ENCODE results near the gene PFKFB2.

PFKFB2 gene

GRCh38 chr1:207024202-207025145 is 28.6 kb upstream of the PFKFB2 start:
- H3K27me3 ChIP-seq (ENCODE audit: insufficient read depth, low read length, poor library complexity), result no peaks in the 10 kb centered on the region
- H3K36me3 ChIP-seq (ENCODE audit: control insufficient read depth, insufficient read depth, low read length), result no peaks in the 10 kb centered on the region
- H3K23ac ChIP-seq (ENCODE audit: low read length), result peak overlapping the region; percentile 11
- H3K4me2 ChIP-seq (ENCODE audit: low read length), result no peak overlapping the region
- H4K8ac ChIP-seq (ENCODE audit: low read depth, low read length), result peak overlapping the region; percentile 43
- H3K27ac ChIP-seq (ENCODE audit: low read depth, low read length), result no peak overlapping the region
- no peak overlapping the region for H2BK5ac ChIP-seq (ENCODE audit: low read length)
- H3K79me1 ChIP-seq (ENCODE audit: low read length), result no peaks in the 10 kb centered on the region
- H4K5ac ChIP-seq (ENCODE audit: low read length), result no peak overlapping the region
- no peak overlapping the region for H3K9ac ChIP-seq (ENCODE audit: low read length)
- H3K79me2 ChIP-seq (ENCODE audit: control insufficient read depth, insufficient read depth, low read length), result no peaks in the 10 kb centered on the region
- peak overlapping the region; percentile 76 for H2AK5ac ChIP-seq (ENCODE audit: low read length)
- peak overlapping the region; percentile 28 for H2BK15ac ChIP-seq (replicated peaks; ENCODE audit: low read depth)
- DNase-seq, result no peak
- H3K18ac ChIP-seq (ENCODE audit: low read length), result peak overlapping the region; percentile 76
- no peak overlapping the region for H3K4me3 ChIP-seq (ENCODE audit: low read length)
- no CpG with 5 or more reads among the region's 18 CpGs for WGBS (ENCODE audit: extremely low coverage, insufficient coverage, low lambda C conversion rate)
- H3K4me1 ChIP-seq (ENCODE audit: control insufficient read depth, low read depth, low read length), result peaks cover 14% of the 10 kb centered on the region
- H3K4ac ChIP-seq (ENCODE audit: low read depth, low read length), result peak overlapping the region; percentile 47
- peak overlapping the region; percentile 35 for H3K56ac ChIP-seq (ENCODE audit: low read length)
- no peak overlapping the region for H2BK120ac ChIP-seq (ENCODE audit: low read depth, low read length)

- H3K79me1 ChIP-seq (ENCODE audit: low read length), result no peaks in the 10 kb centered on the region
- H3K4me2 ChIP-seq (ENCODE audit: low read length), result peak overlapping the region; percentile 15
- H3K4me3 ChIP-seq (ENCODE audit: low read length), result no peak overlapping the region
- H3K9ac ChIP-seq (ENCODE audit: low read length), result peak overlapping the region; percentile 33
- H3K4me1 ChIP-seq (ENCODE audit: control insufficient read depth, low read depth, low read length), result peaks cover 18% of the 10 kb centered on the region
- no peak overlapping the region for H3K23ac ChIP-seq (ENCODE audit: low read length)
- no peak overlapping the region for H4K8ac ChIP-seq (ENCODE audit: low read depth, low read length)
- no peak overlapping the region for H3K18ac ChIP-seq (ENCODE audit: low read length)
- no peak overlapping the region for H4K5ac ChIP-seq (ENCODE audit: low read length)
- DNase-seq, result peak; percentile 89
- no peak overlapping the region for H2AK5ac ChIP-seq (ENCODE audit: low read length)
- H3K79me2 ChIP-seq (ENCODE audit: control insufficient read depth, insufficient read depth, low read length), result no peaks in the 10 kb centered on the region
- H2BK120ac ChIP-seq (ENCODE audit: low read depth, low read length), result no peak overlapping the region
- peak overlapping the region; percentile 59 for H3K56ac ChIP-seq (ENCODE audit: low read length)
- no peaks in the 10 kb centered on the region for H3K27me3 ChIP-seq (ENCODE audit: insufficient read depth, low read length, poor library complexity)
- H2BK5ac ChIP-seq (ENCODE audit: low read length), result no peak overlapping the region
- no peak overlapping the region for H3K27ac ChIP-seq (ENCODE audit: low read depth, low read length)
- no CpG with 5 or more reads among the region's 5 CpGs for WGBS (ENCODE audit: extremely low coverage, insufficient coverage, low lambda C conversion rate)
- H3K4ac ChIP-seq (ENCODE audit: low read depth, low read length), result no peak overlapping the region
- no peak overlapping the region for H2BK15ac ChIP-seq (replicated peaks; ENCODE audit: low read depth)
- no peaks in the 10 kb centered on the region for H3K36me3 ChIP-seq (ENCODE audit: control insufficient read depth, insufficient read depth, low read length)
These were observed 27.8 kb upstream of the PFKFB2 start for GRCh38 chr1:207025146-207025880.

GRCh38 chr1:207026104-207026534 is 27.0 kb upstream of the PFKFB2 start:
- Histone ChIP-seq H2BK15ac (replicated peaks; ENCODE audit: low read depth) (no peak overlapping the region), H3K9ac (ENCODE audit: low read length) (no peak overlapping the region), H2AK5ac (ENCODE audit: low read length) (no peak overlapping the region), H3K4me2 (ENCODE audit: low read length) (no peak overlapping the region), H3K27me3 (ENCODE audit: insufficient read depth, low read length, poor library complexity) (no peaks in the 10 kb centered on the region), H3K23ac (ENCODE audit: low read length) (no peak overlapping the region), H3K18ac (ENCODE audit: low read length) (no peak overlapping the region), H3K79me2 (ENCODE audit: control insufficient read depth, insufficient read depth, low read length) (no peaks in the 10 kb centered on the region), H3K36me3 (ENCODE audit: control insufficient read depth, insufficient read depth, low read length) (no peaks in the 10 kb centered on the region), H3K4ac (ENCODE audit: low read depth, low read length) (no peak overlapping the region), H3K27ac (ENCODE audit: low read depth, low read length) (no peak overlapping the region), H2BK120ac (ENCODE audit: low read depth, low read length) (no peak overlapping the region), H2BK5ac (ENCODE audit: low read length) (no peak overlapping the region), H3K56ac (ENCODE audit: low read length) (no peak overlapping the region), H3K79me1 (ENCODE audit: low read length) (no peaks in the 10 kb centered on the region), H3K4me1 (ENCODE audit: control insufficient read depth, low read depth, low read length) (peaks cover 24% of the 10 kb centered on the region), H3K4me3 (ENCODE audit: low read length) (no peak overlapping the region), H4K5ac (ENCODE audit: low read length) (no peak overlapping the region), H4K8ac (ENCODE audit: low read depth, low read length) (no peak overlapping the region)
- no peak for DNase-seq
- WGBS (ENCODE audit: extremely low coverage, insufficient coverage, low lambda C conversion rate), result no CpG with 5 or more reads among the region's 4 CpGs

- Histone ChIP-seq H3K18ac (ENCODE audit: low read length) (no peak overlapping the region), H3K9ac (ENCODE audit: low read length) (no peak overlapping the region), H3K4me3 (ENCODE audit: low read length) (no peak overlapping the region), H2BK120ac (ENCODE audit: low read depth, low read length) (no peak overlapping the region), H4K8ac (ENCODE audit: low read depth, low read length) (no peak overlapping the region), H3K79me2 (ENCODE audit: control insufficient read depth, insufficient read depth, low read length) (no peaks in the 10 kb centered on the region), H4K5ac (ENCODE audit: low read length) (no peak overlapping the region), H3K27me3 (ENCODE audit: insufficient read depth, low read length, poor library complexity) (no peaks in the 10 kb centered on the region), H3K4me2 (ENCODE audit: low read length) (no peak overlapping the region), H2BK15ac (replicated peaks; ENCODE audit: low read depth) (no peak overlapping the region), H3K36me3 (ENCODE audit: control insufficient read depth, insufficient read depth, low read length) (no peaks in the 10 kb centered on the region), H2AK5ac (ENCODE audit: low read length) (no peak overlapping the region), H3K79me1 (ENCODE audit: low read length) (no peaks in the 10 kb centered on the region), H3K56ac (ENCODE audit: low read length) (no peak overlapping the region), H3K4me1 (ENCODE audit: control insufficient read depth, low read depth, low read length) (peaks cover 25% of the 10 kb centered on the region), H2BK5ac (ENCODE audit: low read length) (no peak overlapping the region), H3K23ac (ENCODE audit: low read length) (peak overlapping the region; percentile 9), H3K4ac (ENCODE audit: low read depth, low read length) (no peak overlapping the region), H3K27ac (ENCODE audit: low read depth, low read length) (no peak overlapping the region)
- no CpG with 5 or more reads among the region's 18 CpGs for WGBS (ENCODE audit: extremely low coverage, insufficient coverage, low lambda C conversion rate)
- DNase-seq, result no peak
These were observed 25.8 kb upstream of the PFKFB2 start for GRCh38 chr1:207027206-207027777.

- Histone ChIP-seq H3K9ac (ENCODE audit: low read length) (no peak overlapping the region), H2BK15ac (replicated peaks; ENCODE audit: low read depth) (no peak overlapping the region), H4K8ac (ENCODE audit: low read depth, low read length) (no peak overlapping the region), H3K27me3 (ENCODE audit: insufficient read depth, low read length, poor library complexity) (no peaks in the 10 kb centered on the region), H3K23ac (ENCODE audit: low read length) (no peak overlapping the region), H3K4me1 (ENCODE audit: control insufficient read depth, low read depth, low read length) (peaks cover 26% of the 10 kb centered on the region), H3K79me1 (ENCODE audit: low read length) (no peaks in the 10 kb centered on the region), H3K79me2 (ENCODE audit: control insufficient read depth, insufficient read depth, low read length) (no peaks in the 10 kb centered on the region), H2BK5ac (ENCODE audit: low read length) (no peak overlapping the region), H3K4me3 (ENCODE audit: low read length) (no peak overlapping the region), H3K36me3 (ENCODE audit: control insufficient read depth, insufficient read depth, low read length) (no peaks in the 10 kb centered on the region), H3K4ac (ENCODE audit: low read depth, low read length) (no peak overlapping the region), H2BK120ac (ENCODE audit: low read depth, low read length) (no peak overlapping the region), H3K4me2 (ENCODE audit: low read length) (no peak overlapping the region), H2AK5ac (ENCODE audit: low read length) (no peak overlapping the region), H3K18ac (ENCODE audit: low read length) (no peak overlapping the region), H4K5ac (ENCODE audit: low read length) (no peak overlapping the region), H3K56ac (ENCODE audit: low read length) (no peak overlapping the region), H3K27ac (ENCODE audit: low read depth, low read length) (no peak overlapping the region)
- no peak for DNase-seq
- no CpG with 5 or more reads among the region's 1 CpG for whole genome bisulfite sequencing (ENCODE audit: extremely low coverage, insufficient coverage, low lambda C conversion rate)
These were observed 25.2 kb upstream of the PFKFB2 start for GRCh38 chr1:207027921-207028320.

Measured in mesendoderm (in vitro differentiated cells).